Liver (tissue), 9 donors: ENCODE data around the gene CCDC12. TPM values are rescaled to one million over a fixed set of nuclear protein-coding genes. Genes with fewer than 3 reads are reported as not detected.

Experiments used
- DNase-seq: peaks from one replicate; pipeline ENCODE4 v3.0.0-alpha.2; 2017; ENCODE audit warnings: low spot score
- H3K27ac ChIP-seq, 2 donors: one replicate each; pipeline ENCODE4 v1.7.0; 2013; ENCODE audit warnings: inconsistent platforms in 2 of 2, low read length in 2 of 2, control low read depth in 1 of 2, low read depth in 1 of 2, mild to moderate bottlenecking in 1 of 2
- H3K27me3 ChIP-seq, 4 donors: one replicate each; pipeline versions ENCODE4 v1.6.1 to v1.7.0; 2013; ENCODE audit warnings: low read length in 3 of 4, inconsistent platforms in 1 of 4, mild to moderate bottlenecking in 1 of 4, moderate library complexity in 1 of 4; ENCODE audit not compliant: control insufficient read depth in 4 of 4, insufficient read depth in 4 of 4
- H3K36me3 ChIP-seq, 4 donors: one replicate each; pipeline versions ENCODE4 v1.6.1 to v1.7.0; 2013; ENCODE audit warnings: low read length in 3 of 4, mild to moderate bottlenecking in 3 of 4, low read depth in 1 of 4, moderate library complexity in 1 of 4; ENCODE audit not compliant: control insufficient read depth in 4 of 4, insufficient read depth in 3 of 4
- H3K4me1 ChIP-seq, 4 donors: one replicate each; pipeline versions ENCODE4 v1.6.1 to v1.7.0; 2013; ENCODE audit warnings: low read length in 3 of 4, mild to moderate bottlenecking in 3 of 4, moderate library complexity in 1 of 4; ENCODE audit not compliant: control insufficient read depth in 4 of 4, insufficient read depth in 4 of 4
- H3K4me3 ChIP-seq, 3 donors: one replicate each; pipeline versions ENCODE4 v1.6.1 to v1.7.0; 2013; ENCODE audit warnings: low read length in 3 of 3, control low read depth in 1 of 3, low read depth in 1 of 3, mild to moderate bottlenecking in 1 of 3
- H3K9ac ChIP-seq, 2 donors: one replicate each; pipeline ENCODE4 v1.7.0; 2013; ENCODE audit warnings: low read length in 2 of 2, mild to moderate bottlenecking in 2 of 2, moderate library complexity in 2 of 2, control low read depth in 1 of 2, low read depth in 1 of 2
- H3K9me3 ChIP-seq, 4 donors: one replicate each; pipeline versions ENCODE4 v1.6.1 to v1.7.0; 2013; ENCODE audit warnings: low read length in 3 of 4; ENCODE audit not compliant: control insufficient read depth in 4 of 4
- ATF3 ChIP-seq: IDR thresholded peaks from 2 replicates; pipeline ENCODE4 v1.6.1; 2016; ENCODE audit warnings: antibody characterized with exemption
- CTCF ChIP-seq: fragments of 150-350 bp; IDR thresholded peaks from 2 replicates; pipeline ENCODE4 v1.5.1; 2017; ENCODE audit warnings: improper control_type of control experiment, low read depth, low read length; ENCODE audit not compliant: missing input control
- EGR1 ChIP-seq, 2 donors: IDR thresholded peaks; 2 replicates each; pipeline ENCODE4 v1.6.1; 2016 to 2018; ENCODE audit warnings: antibody characterized with exemption in 2 of 2, low read depth in 2 of 2
- FOXA1 ChIP-seq: IDR thresholded peaks from 2 replicates; pipeline ENCODE4 v1.6.1; 2016; ENCODE audit warnings: antibody characterized with exemption
- FOXA2 ChIP-seq: IDR thresholded peaks from 2 replicates; pipeline ENCODE4 v1.6.1; 2016; ENCODE audit warnings: antibody characterized with exemption
- GABPA ChIP-seq, 2 donors: IDR thresholded peaks in 1 of 2; conservative IDR thresholded peaks in 1 of 2; 2 replicates each; pipeline ENCODE4 v1.6.1; 2016; ENCODE audit warnings: antibody characterized with exemption in 2 of 2, mild to moderate bottlenecking in 1 of 2, moderate library complexity in 1 of 2
- HNF4A ChIP-seq, 2 donors: conservative IDR thresholded peaks; 2 replicates each; pipeline ENCODE4 v1.6.1; 2016; ENCODE audit warnings: antibody characterized with exemption in 2 of 2, mild to moderate bottlenecking in 2 of 2
- HNF4G ChIP-seq: IDR thresholded peaks from 2 replicates; pipeline ENCODE4 v1.6.1; 2016; ENCODE audit warnings: antibody characterized with exemption
- JUND ChIP-seq, 2 donors: IDR thresholded peaks; 2 replicates each; pipeline ENCODE4 v1.6.1; 2016; ENCODE audit warnings: antibody characterized with exemption in 2 of 2
- MAX ChIP-seq: IDR thresholded peaks from 2 replicates; pipeline ENCODE4 v1.6.1; 2016; ENCODE audit warnings: antibody characterized with exemption
- NR2F2 ChIP-seq: IDR thresholded peaks from 2 replicates; pipeline ENCODE4 v1.6.1; 2016; ENCODE audit warnings: antibody characterized with exemption
- RAD21 ChIP-seq, 2 donors: IDR thresholded peaks; 2 replicates each; pipeline ENCODE4 v1.6.1; 2016; ENCODE audit warnings: antibody characterized with exemption in 2 of 2, mild to moderate bottlenecking in 2 of 2
- REST ChIP-seq: IDR thresholded peaks from 2 replicates; pipeline ENCODE4 v1.6.1; 2016; ENCODE audit warnings: antibody characterized with exemption, mild to moderate bottlenecking
- RXRA ChIP-seq, 2 donors: IDR thresholded peaks; 2 replicates each; pipeline ENCODE4 v1.6.1; 2017 to 2018; ENCODE audit warnings: antibody characterized with exemption in 2 of 2, mild to moderate bottlenecking in 1 of 2
- SP1 ChIP-seq: IDR thresholded peaks from 2 replicates; pipeline ENCODE4 v1.6.1; 2018; ENCODE audit warnings: antibody characterized with exemption, mild to moderate bottlenecking
- TAF1 ChIP-seq: conservative IDR thresholded peaks from 2 replicates; pipeline ENCODE4 v1.6.1; 2016; ENCODE audit warnings: antibody characterized with exemption, mild to moderate bottlenecking
- YY1 ChIP-seq: IDR thresholded peaks from 2 replicates; pipeline ENCODE4 v1.6.1; 2016; ENCODE audit warnings: antibody characterized with exemption, mild to moderate bottlenecking
- ZBTB33 ChIP-seq: IDR thresholded peaks from 2 replicates; pipeline ENCODE4 v1.6.1; 2016; ENCODE audit warnings: antibody characterized with exemption
- WGBS: extraction: QIAGEN DNeasy Blood & Tissue Kit; methylation state at CpG from one replicate; pipeline ENCODE4 v1.1.7; 2013; 5-methylcytosine and 5-hydroxymethylcytosine counted together
- polyA plus RNA-seq, 2 donors: library from polyadenylated mRNA; stranded (reverse) in 1 of 2; unstranded in 1 of 2; fragments of 200-250 nt in 1 of 2; fragments of >200 nt in 1 of 2; fragmentation: Nextera tagmentation in 1 of 2; extraction: Ambion mirVana in 1 of 2; gene quantifications; one replicate each; pipeline versions ENCODE4 v1.2.1 to v1.2.3, GENCODE V29; 2013 to 2015
- total RNA-seq, 2 donors: library from RNA; depleted of rRNA; stranded (reverse); fragments of >200 nt; gene quantifications; one replicate each; pipeline ENCODE4 v1.2.3, GENCODE V29; 2014
- donor health status: healthy.
- donor health status: healthy.
- donor health status: healthy.
- donor health status: healthy.
- donor health status: healthy.

CCDC12 gene
- total and polyA plus RNA-seq, 4 donors = 8.5 to 35.1 (median 26.6) TPM

GRCh38 chr3:46952813-46953212 lies 23.7 kb downstream of the CCDC12 start:
- H3K4me3 ChIP-seq = no peak overlapping the region
- no peak overlapping the region for H3K27ac ChIP-seq
- no peak overlapping the region for H3K9ac ChIP-seq
- TF ChIP-seq FOXA1 (no peak), MAX (no peak), CTCF (no peak), ATF3 (no peak), FOXA2 (no peak), YY1 (no peak), ZBTB33 (no peak), REST (no peak), RXRA (IDR thresholded peaks at IDR 0.05) (no peak), NR2F2 (no peak), EGR1 (IDR thresholded peaks at IDR 0.05; ENCODE audit: low read depth in 2 of 2) (no peak), GABPA (IDR thresholded peaks at IDR 0.05 in 1 of 2, conservative IDR thresholded peaks at IDR 0.05 in 1 of 2) (no peak), JUND (IDR thresholded peaks at IDR 0.05) (no peak), HNF4A (conservative IDR thresholded peaks at IDR 0.05) (no peak), RAD21 (IDR thresholded peaks at IDR 0.05) (no peak), HNF4G (no peak), TAF1 (no peak), SP1 (no peak)
- no peak for DNase-seq
- WGBS = 94% methylated on average over 2 of the region's 2 CpGs
- H3K36me3 ChIP-seq = no peaks in the 10 kb centered on the region
- H3K9me3 ChIP-seq = no peaks in the 10 kb centered on the region
- H3K27me3 ChIP-seq = no peaks in the 10 kb centered on the region
- H3K4me1 ChIP-seq = peaks cover 22 to 50% (median 27%) of the 10 kb centered on the region in 4 donors
